WTC11 (cell line): ENCODE measurements around the gene CHD9.

Source experiments
- CTCF ChIP-seq: fragments of 200-600 bp; IDR thresholded peaks from 2 replicates; pipeline ENCODE4 v1.8.0; 2022; ENCODE audit warnings: antibody characterized with exemption
- ESRRA ChIP-seq: sonication (generic); formaldehyde crosslinking; IDR thresholded peaks from 2 replicates; pipeline ENCODE4 v1.8.1; 2022; ENCODE audit warnings: mild to moderate bottlenecking, missing genetic modification reagents, borderline replicate concordance
- FOXP4 ChIP-seq: sonication (generic); formaldehyde crosslinking; IDR thresholded peaks from 2 replicates; pipeline ENCODE4 v1.8.0; 2022; ENCODE audit warnings: mild to moderate bottlenecking, missing genetic modification reagents
- IRF1 ChIP-seq: sonication (generic); formaldehyde crosslinking; IDR thresholded peaks from 2 replicates; pipeline ENCODE4 v1.8.0; 2023; ENCODE audit warnings: missing genetic modification reagents
- KAT7 ChIP-seq: sonication (generic); formaldehyde crosslinking; IDR thresholded peaks from 2 replicates; pipeline ENCODE4 v1.8.1; 2023; ENCODE audit warnings: missing genetic modification reagents, mild to moderate bottlenecking, borderline replicate concordance
- MAX ChIP-seq: sonication (generic); formaldehyde crosslinking; IDR thresholded peaks from 2 replicates; pipeline ENCODE4 v1.8.0; 2022; ENCODE audit warnings: mild to moderate bottlenecking, missing genetic modification reagents
- PRDM15 ChIP-seq: sonication (generic); formaldehyde crosslinking; IDR thresholded peaks from 2 replicates; pipeline ENCODE4 v1.8.0; 2022; ENCODE audit warnings: missing genetic modification reagents

- TF ChIP-seq IRF1 (no peak), FOXP4 (no peak), MAX (CRISPR knock-in tag) (no peak), CTCF (no peak), KAT7 (CRISPR knock-in tag) (no peak), ESRRA (CRISPR knock-in tag) (no peak), PRDM15 (CRISPR knock-in tag) (no peak)
These were observed 25.7 kb downstream of the CHD9 start for GRCh38 chr16:53080345-53081031.
